HG03064 (cell line): ENCODE results near the gene GPC5.
"Not testable (repeated sequence)": the region's sequence is repeated elsewhere in the genome, so short reads cannot be mapped to it uniquely, and the experiment has no call there.

ENCODE experiments used
- ATAC-seq: cut with Tn5 transposase; IDR thresholded peaks from one replicate; pipeline ENCODE4 v1.9.1; 2021; ENCODE audit warnings: low read depth; ENCODE audit not compliant: unreplicated experiment

The GPC5 gene

DNA sequence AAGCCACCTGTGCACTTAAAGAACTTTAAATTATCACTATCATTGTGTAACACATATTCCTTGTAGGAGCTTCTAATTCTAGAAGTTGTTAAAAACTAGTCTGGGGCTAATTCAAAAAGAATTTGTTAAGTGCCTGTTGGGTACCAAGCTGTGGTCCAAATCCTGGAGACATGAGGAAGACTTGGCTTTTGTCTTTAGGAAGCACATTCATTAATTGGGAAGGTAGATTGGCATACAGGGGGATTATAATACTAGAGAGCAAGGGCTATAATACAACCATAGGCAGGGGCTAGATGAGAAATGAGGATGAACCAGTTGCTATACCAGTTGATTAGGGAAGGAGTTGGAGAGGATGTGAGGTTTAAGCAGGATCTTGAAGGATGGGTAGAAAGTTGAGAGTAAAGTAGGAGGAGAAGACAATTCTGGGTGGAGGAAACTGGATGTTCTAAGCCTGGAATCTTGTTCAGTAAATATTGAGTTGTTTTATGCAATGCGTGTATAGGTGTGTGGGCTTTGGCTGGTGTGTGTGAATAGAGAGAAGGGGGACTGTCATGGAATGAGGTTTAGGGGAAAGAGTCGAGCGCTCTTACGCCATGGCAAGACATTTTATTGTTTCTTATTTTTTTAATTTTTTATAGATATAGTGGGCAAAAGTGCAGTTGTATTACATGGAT, 350.1 kb downstream of the GPC5 start:
- no peak for ATAC-seq

DNA sequence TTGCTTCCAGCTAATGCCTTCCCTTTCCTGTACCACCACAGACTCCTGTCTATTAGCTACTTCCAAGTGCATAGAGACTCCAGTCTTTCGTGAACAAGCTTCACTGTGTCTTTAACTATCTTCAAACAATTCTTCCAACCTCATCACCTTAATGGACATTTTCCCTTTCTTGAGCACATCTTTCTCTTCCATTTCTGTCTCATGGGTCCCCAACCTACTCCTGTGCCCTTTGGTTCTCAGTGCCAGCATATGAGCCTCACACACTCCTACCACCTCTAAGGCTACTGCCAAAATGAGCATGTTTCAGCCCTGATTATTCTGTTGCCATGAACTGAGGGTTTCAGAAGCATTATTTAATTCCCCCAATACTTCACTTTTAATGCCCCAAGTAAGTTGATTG, 360.3 kb downstream of the GPC5 start:
- no peak for ATAC-seq

DNA sequence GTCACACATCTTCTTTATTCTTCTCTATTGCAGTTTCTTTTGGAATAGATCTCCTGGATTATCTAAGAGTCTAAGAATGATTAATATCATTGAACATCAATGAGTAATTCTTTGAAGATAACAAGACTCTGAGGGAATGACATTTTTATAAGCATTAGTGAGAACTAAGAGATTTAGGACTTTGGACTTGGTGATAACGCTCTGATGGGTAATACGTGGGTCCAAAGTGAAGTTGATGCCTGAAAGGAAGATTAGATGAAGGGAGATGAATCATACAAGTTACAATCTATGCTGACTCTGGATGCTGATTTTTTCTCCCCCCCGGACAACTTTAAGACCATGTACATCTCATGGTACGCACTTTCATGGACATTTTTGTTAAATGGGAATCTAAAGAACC, 364.5 kb downstream of the GPC5 start:
- ATAC-seq = no peak

DNA sequence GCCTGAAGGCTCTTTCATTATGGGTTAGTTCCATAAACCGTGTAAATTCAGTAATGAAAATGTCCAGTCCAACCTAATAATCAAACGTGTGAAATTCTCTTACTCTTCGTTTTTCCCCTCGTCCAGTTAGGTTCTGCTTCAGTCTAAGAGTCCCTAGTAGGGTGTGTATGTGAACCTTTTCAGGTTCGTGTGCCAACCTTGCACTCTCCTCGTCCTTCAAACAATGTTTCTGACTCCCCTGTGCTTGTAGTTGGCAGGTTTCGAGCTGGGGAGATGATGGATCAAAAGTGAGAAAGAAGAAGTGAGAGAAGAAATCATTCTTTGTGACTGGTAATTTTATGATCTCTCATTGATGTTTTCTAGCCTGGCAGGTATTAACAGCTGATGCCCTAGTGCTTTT, 366.1 kb downstream of the GPC5 start:
- ATAC-seq = no peak

DNA sequence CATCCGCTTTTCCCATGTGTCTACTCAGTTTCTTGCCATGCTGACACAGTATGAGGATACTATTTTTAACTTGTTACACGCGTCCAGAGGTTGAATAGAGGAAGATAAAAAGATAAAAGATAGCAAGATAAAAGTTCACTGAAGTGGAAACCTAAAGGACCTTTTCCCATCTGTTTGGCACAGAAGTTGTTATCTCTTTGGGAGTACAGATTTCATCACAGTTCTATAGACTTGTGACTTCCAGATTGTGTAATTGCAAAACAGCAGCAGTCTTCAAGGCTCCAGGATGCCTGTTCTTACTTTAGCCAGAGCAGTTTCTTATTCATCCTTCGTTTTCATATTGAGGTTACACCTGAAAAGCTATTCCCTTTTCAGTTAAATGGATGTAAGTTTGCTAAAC, 369.2 kb downstream of the GPC5 start:
- ATAC-seq = no peak

DNA sequence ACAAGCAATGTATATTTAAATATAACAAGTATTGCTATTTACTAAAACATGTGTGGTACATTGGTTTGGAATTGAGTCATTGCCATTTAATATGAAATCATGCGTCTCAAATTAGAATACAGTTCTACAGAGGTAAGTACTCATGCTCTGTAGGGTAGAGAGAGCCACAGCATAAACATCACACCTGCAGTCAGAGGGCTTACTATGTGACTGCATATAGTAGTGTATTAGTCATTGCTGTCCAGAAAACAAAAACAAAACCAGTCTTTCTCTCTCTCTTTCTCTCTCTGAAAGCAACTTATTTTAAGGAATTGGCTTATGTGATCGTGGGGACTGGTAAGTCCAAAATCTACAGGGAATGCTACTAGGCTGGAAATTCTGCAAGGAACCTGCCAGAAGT, 370.3 kb downstream of the GPC5 start:
- no peak for ATAC-seq

DNA sequence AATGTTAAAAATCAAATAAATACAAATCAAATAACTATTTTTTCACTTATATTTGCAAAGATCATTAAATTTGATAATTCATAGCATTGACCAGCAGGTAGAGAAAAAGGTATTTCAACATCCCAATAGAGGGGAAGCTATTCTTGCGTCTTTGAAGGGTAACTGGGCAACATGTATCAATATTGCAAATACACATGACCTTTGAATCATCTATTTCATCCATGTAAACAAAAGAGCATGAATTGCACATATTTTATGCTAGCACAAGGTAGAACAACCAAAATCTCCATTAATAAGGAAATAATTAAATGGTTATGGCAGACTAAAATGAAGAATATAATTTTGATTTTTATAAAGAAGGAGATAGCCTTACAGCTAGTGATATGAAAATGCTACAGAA, 372.8 kb downstream of the GPC5 start:
- ATAC-seq = no peak

DNA sequence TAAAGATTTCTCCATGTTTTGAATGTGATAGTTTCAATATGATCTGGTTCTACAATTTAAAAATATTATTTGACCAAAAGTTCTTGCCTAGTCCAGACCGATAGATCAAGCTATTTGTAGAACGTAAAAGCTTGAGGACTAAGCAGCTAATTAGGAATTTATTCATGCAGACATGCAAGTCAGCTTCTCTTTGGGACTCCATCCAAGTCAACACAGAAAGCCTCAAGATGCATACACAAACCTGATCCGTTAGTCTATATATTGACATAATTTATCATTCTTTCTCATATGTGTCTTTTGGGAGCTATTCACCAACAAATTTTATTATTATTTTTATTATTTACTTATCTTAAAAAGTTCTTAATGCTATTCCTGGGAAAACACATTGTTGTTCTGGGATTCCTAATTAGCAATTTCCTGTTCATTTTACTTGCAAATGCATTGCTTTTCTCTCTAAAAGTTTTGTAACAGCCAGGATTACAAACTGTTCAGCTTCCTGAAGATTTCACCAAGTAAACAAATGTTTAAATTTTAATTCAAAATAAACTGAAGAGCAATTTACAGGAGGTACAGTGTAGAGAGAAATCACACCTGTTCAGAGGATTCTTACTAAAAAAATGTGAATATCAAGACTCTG, 375.3 kb downstream of the GPC5 start:
- ATAC-seq = no peak

DNA sequence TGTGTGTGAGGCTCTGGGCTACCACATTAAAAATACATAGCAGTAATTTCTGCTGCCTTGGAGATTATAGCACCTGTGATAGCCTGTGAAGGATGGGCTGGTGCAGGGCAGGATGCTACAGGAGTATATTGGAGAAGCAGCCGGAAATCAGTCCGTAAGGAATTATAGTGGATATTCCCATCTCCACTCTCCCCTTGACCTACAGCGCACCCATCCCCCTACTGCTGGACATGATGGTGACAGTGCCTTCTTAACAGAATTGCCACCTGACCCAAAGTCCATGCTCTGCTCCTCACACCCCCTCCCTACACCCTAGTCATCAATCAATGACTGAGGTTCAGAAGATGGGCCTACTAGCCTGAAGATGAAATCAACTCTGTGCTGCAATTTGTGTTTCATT, 376.0 kb downstream of the GPC5 start:
- ATAC-seq = no peak

DNA sequence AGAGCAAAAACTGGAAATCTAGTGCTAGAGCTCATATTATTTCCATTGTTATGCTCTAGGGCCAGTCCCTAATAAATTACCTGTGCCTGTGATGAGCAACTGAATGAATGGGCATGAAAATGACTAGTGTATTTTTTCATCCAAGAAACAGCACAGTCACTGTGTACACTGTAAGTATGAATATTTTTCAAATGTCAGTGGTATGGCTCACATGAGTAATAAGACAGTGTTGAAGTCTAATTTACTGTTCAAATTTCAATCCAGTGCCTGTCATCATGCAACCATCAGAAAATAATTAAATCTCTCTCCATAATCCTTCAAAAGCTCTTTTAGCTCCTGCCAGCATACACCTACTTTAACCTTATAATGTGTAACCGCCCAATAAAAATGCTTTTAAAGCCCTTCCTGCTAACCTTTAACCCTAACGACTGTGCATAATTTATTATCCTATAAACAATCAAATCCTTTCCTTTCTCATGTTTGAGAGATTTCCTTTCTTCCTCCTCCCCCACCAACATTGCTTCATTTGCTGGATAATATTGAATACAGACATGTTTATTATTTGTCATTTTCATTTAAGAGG, 378.3 kb downstream of the GPC5 start:
- no peak for ATAC-seq

DNA sequence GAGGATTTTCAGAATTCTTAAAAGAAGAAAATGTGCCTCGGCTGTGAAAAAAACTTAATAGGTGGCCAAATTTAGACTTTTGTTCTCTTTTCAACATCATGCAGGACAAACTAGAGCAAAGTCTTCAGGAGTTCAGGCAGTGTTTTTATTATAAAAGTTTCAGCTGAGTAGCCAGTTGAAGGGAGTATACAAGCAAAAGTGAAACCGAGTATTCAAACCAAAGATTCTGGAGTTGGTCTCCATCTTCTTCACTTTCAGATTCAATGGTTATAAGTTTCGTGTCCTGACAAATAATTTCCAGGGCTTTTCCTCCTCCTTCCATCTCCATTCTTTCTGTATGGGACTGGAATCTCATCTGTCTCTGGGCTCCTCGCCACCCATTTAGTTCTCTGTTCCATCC, 379.7 kb downstream of the GPC5 start:
- no peak for ATAC-seq

DNA sequence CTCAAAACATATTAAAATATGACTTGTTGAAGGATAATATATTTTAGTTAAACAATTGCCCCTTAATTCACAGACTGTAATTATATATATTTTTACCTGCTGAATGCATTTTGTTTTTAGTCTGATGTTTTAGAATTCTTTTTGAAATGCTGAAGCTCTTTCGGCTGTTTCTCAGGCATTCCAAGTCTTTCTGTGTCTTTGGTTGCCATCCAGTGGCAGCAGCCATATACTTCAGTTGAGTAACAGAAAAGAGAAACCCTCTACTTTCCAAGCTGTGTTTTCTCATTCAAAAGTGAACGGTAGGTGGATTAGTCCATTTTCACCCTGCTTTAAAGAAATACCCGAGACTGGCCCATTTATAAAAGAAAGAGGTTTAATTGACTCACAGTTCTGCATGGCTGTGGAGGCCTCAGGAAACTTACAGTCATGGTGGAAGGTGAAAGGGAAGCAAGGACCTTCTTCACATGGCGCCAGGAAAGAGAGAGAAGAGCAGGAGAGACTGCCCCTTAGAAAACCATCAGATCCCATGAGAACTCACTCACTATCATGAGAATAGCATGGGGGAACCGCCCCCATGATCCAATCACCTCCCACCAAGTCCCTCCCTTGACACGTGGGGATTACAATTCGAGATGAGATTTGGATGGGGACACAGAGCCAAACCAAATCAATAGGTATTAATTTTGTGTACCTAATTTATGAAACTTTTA, 383.7 kb downstream of the GPC5 start:
- not testable (repeated sequence) for ATAC-seq

DNA sequence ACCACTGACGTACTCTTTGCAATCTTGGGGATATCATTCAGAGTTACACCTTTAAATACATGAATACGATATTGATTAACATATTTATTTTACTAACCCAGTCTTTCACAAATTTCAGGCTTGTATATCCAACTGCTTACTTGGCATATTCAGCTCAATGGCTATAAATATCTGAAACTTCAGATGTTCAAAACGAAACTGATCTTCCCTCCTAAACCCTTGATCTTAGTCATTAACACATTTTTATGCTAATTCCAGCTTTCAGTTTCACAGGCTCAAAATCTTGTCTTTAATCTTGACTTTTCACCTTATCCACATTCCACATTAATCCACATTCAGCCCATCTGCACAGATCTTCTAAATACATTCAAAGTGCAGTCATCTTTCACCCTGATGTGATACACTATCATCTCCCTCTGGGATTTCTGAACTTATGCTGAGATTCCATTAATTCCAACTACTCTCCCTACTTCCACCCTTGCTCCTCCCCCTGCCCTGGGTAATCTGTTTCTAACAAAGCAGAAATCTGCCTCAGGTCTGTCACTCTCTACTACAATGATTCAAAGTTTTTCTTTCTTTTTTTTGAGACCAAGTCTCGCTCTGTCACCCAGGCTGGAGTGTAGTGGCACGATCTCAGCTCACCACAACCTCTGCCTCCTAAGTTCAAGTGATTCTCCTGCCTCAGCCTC, 387.2 kb downstream of the GPC5 start:
- no peak for ATAC-seq

DNA sequence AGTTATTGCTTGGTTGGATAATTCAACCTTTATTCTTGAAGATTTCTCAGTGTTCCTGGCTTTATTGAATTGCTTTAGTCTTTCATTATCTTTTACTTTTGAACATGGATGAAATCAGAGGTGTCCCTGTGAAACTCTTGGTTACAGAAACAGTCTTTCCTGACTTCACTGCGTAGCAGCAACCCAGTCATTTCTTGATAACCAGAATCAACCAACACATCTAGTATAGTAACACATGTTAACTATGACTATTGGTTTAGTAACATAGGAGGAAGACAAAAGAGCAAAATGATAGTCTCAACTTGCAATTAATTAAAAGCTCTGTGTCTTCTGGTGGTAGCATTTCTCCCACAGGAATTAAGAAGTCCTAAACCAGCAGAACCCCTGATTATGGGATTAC, 393.6 kb downstream of the GPC5 start:
- no peak for ATAC-seq

DNA sequence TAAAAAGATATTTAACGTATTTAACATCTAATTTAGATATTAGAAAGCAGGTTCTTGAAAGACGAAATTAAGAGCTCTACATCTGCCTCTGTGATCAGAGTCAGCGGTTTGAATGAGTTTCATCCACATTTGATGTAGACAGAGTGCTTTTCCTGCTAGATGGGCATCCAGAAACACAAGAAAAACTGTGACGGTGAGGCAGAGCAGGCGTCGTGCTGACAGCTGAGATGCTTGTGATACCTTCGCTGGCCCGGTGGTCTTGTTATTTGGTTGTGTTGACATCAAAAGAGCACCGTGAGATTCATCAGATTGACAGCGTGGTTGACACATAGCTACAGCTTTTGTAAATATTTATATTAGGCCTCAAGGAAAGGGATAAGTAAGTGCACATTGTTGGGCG, 399.1 kb downstream of the GPC5 start:
- no peak for ATAC-seq

DNA sequence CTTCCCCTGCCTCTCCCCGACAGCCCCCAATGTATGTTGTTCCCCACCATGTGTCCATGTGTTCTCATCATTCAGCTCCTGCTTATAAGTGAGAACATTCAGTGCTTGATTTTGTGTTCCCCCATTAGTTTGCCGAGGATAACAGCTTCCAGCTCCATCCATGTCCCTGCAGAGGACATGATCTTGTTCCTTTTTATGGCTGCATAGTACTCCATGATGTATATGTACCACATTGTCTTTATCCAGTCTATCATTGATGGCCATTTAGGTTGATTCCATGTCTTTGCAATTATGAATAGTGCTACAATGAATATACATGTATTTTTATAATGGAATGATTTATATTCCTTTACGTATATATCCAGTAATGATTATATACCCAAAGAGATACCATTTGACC, 399.9 kb downstream of the GPC5 start:
- ATAC-seq = not testable (repeated sequence)

DNA sequence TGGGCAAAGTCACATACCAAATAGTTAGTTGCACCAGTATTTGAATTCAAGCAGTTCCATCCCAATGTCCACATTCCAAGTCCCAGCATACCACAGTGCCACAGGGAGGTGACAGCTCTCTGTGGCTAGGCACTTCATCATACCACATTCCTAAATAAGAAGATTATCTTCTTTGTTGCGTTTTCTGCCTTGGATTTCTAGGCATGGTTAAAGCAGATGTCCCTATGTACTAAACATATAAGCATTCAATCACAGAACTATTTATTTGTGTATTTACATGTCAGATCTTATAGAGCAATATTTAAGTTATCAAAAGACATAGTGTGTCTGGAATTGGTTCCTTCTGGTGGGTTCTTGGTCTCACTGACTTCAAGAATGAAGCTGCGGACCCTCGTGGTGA, 403.4 kb downstream of the GPC5 start:
- ATAC-seq = not testable (repeated sequence)

DNA sequence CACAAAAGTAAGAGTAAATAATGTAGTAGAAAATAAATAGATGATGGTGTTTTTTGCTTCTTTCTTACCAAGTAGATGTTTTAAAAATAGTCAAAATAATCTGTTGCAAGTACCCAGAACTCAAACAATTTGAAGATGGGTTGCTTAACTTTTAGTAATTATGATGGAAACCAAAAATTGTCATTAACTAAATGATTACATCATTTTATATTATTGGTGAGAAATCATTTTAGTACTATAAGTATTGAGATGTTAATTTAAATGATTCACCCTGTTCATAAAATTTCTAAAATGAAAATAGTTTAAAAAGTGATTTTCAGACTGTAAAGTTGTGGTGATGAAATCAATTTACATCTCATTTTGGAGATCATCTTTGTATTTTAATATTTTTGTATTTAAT, 404.5 kb downstream of the GPC5 start:
- ATAC-seq = no peak

DNA sequence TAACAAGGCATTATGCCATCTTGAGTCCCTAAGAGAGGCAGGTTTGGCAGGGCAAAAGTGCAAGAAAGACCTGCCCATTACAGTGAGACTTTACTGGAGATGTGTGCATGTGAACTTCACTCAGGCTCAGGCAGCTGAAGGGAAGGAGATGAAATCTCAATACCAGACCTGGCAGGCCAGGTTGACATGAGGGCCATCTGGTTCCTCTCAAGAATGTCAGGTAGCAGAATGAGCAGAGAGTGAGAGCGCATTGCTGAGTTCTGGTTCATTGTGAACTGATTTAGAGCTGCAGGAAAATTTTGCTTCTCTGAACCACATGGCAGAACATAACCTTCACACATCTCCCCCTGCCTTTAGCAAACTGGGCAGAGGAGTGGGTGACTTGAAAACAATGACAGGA, 406.3 kb downstream of the GPC5 start:
- ATAC-seq = no peak

DNA sequence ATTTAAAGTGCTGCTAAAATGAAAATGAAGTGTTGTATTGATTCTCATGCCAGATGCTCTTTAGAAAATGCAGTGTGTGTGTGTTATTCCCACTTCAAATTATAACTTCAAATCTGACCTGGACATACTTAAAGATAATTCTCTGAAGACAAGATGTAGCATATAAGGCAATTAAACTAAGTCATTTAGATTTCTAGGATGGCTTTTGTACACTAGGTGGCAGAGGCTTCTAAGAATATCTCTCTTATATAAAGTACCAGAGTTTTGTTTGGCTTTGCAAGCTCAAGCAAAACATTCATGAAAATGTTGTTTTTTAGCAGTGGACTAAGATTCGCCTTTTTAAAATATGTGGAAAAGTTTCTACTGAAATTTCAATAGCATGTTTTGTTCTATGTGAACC, 407.2 kb downstream of the GPC5 start:
- ATAC-seq = no peak

DNA sequence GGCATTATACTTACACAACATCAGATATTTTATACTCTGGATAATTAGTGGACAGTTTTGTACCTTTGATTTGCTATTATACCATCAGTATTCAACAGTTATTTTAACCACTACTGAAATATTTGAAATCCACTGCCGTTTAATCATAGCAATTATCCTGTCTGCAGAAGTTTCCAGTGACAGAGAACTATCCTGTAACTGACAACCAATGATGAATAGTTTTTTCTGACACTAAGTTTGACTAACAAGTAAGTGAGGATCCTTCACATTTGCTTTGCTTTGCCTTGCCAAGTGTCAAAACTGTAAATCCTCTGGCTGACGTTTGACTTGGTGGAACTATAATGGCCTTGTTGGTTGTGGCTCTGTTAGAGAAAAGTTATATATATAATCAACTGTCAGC, 410.7 kb downstream of the GPC5 start:
- no peak for ATAC-seq
